ENCODE data around the gene CELA3A. TPM values are rescaled to one million over a fixed set of nuclear protein-coding genes. Genes with fewer than 3 reads are reported as not detected.

CELA3A gene
- total RNA-seq, 1 experiment from 2014 or later, result not detected

GRCh38 chr1:22038036-22038435 is 36.6 kb downstream of the CELA3A start:
- CTCF ChIA-PET, result no interaction called here

GRCh38 chr1:22039594-22040285 is 38.3 kb downstream of the CELA3A start:
- no peaks in the 10 kb centered on the region for H3K36me3 ChIP-seq (ENCODE audit: insufficient read depth, low read length, poor library complexity, severe bottlenecking)
- H3K4me1 ChIP-seq (ENCODE audit: insufficient read depth, low read length, poor library complexity, severe bottlenecking), result peaks cover 15% of the 10 kb centered on the region
- ChIA-PET POLR2A (ENCODE audit: low non-redundant PET) (no interaction called here), CTCF (no interaction called here)
- H3K27me3 ChIP-seq (replicated peaks; ENCODE audit: insufficient read depth, low read depth, low read length, poor library complexity), result no peaks in the 10 kb centered on the region
- no peak overlapping the region for H3K4me3 ChIP-seq (ENCODE audit: low read depth, low read length, poor library complexity, severe bottlenecking)
- 0 out of 2 replicates have a peak, but pooled peaks have one; percentile 10 for TF ChIP-seq CTCF (conservative IDR thresholded peaks at IDR 0.05; ENCODE audit: low read depth, low read length)
- TF ChIP-seq EZH2 (IDR thresholded peaks at IDR 0.05; ENCODE audit: borderline replicate concordance, low read depth, low read length, poor library complexity, severe bottlenecking), result no peak
- DNase-seq (ENCODE audit: low spot score), result peak; percentile 66
- H3K9me3 ChIP-seq (ENCODE audit: low read depth, low read length, poor library complexity, severe bottlenecking), result no peaks in the 10 kb centered on the region
- BruUV-seq (replicated peaks), result no TSS peak
- no peak overlapping the region for H3K27ac ChIP-seq (ENCODE audit: low read depth, low read length, poor library complexity, severe bottlenecking)
- intact Hi-C loops (cut with micrococcal nuclease; ENCODE audit: unreplicated experiment), result no loop called here

More at GRCh38 chr1:22038036-22038435, 36.6 kb downstream of the CELA3A start:
- Histone ChIP-seq H3K9me3 (ENCODE audit: low read depth, low read length, poor library complexity, severe bottlenecking) (no peaks in the 10 kb centered on the region), H3K4me1 (ENCODE audit: insufficient read depth, low read length, poor library complexity, severe bottlenecking) (peaks cover 11% of the 10 kb centered on the region), H3K27ac (ENCODE audit: low read depth, low read length, poor library complexity, severe bottlenecking) (no peak overlapping the region), H3K4me3 (ENCODE audit: low read depth, low read length, poor library complexity, severe bottlenecking) (no peak overlapping the region), H3K36me3 (ENCODE audit: insufficient read depth, low read length, poor library complexity, severe bottlenecking) (no peaks in the 10 kb centered on the region), H3K27me3 (replicated peaks; ENCODE audit: insufficient read depth, low read depth, low read length, poor library complexity) (no peaks in the 10 kb centered on the region)
- DNase-seq (ENCODE audit: low spot score), result no peak
- BruUV-seq (replicated peaks), result no TSS peak
- POLR2A ChIA-PET (ENCODE audit: low non-redundant PET), result interaction anchor here (0.7 kb wide), 1 partner anchor 14 kb away, joined by 3 read pairs; no protein-coding TSS in a partner anchor
- intact Hi-C loops (cut with micrococcal nuclease; ENCODE audit: unreplicated experiment), result no loop called here
- TF ChIP-seq CTCF (conservative IDR thresholded peaks at IDR 0.05; ENCODE audit: low read depth, low read length), result no peak
- no peak for TF ChIP-seq EZH2 (IDR thresholded peaks at IDR 0.05; ENCODE audit: borderline replicate concordance, low read depth, low read length, poor library complexity, severe bottlenecking)

GRCh38 chr1:22040286-22040623 is 38.8 kb downstream of the CELA3A start:
- Histone ChIP-seq H3K4me1 (ENCODE audit: insufficient read depth, low read length, poor library complexity, severe bottlenecking) (peaks cover 19% of the 10 kb centered on the region), H3K27ac (ENCODE audit: low read depth, low read length, poor library complexity, severe bottlenecking) (no peak overlapping the region), H3K9me3 (ENCODE audit: low read depth, low read length, poor library complexity, severe bottlenecking) (no peaks in the 10 kb centered on the region), H3K27me3 (replicated peaks; ENCODE audit: insufficient read depth, low read depth, low read length, poor library complexity) (no peaks in the 10 kb centered on the region), H3K4me3 (ENCODE audit: low read depth, low read length, poor library complexity, severe bottlenecking) (no peak overlapping the region), H3K36me3 (ENCODE audit: insufficient read depth, low read length, poor library complexity, severe bottlenecking) (no peaks in the 10 kb centered on the region)
- BruUV-seq (replicated peaks), result no TSS peak
- TF ChIP-seq EZH2 (IDR thresholded peaks at IDR 0.05; ENCODE audit: borderline replicate concordance, low read depth, low read length, poor library complexity, severe bottlenecking) (no peak), CTCF (conservative IDR thresholded peaks at IDR 0.05; ENCODE audit: low read depth, low read length) (no peak)
- CTCF ChIA-PET, result no interaction called here
- POLR2A ChIA-PET (ENCODE audit: low non-redundant PET), result no interaction called here
- no peak for DNase-seq (ENCODE audit: low spot score)
- intact Hi-C loops (cut with micrococcal nuclease; ENCODE audit: unreplicated experiment), result no loop called here
